Kidney tubule cell (primary cell): ENCODE measurements around the gene XRCC3.
A peak's percentile ranks its signal among the peaks of the same experiment; 100 is the strongest.
"Not testable (repeated sequence)": the region's sequence is repeated elsewhere in the genome, so short reads cannot be mapped to it uniquely, and the experiment has no call there.

Source experiments
- DNase-seq: peaks from one replicate; pipeline ENCODE4 v3.0.0-alpha.2; 2018; ENCODE audit warnings: low spot score

Gene XRCC3

GRCh38 chr14:103693515-103693914 lies 21.7 kb downstream of the XRCC3 start:
- DNase-seq: no peak

- no peak for DNase-seq
Measured at GRCh38 chr14:103692871-103693270, 22.4 kb downstream of the XRCC3 start.

- DNase-seq: no peak
Measured at GRCh38 chr14:103692159-103692558, 23.1 kb downstream of the XRCC3 start.

GRCh38 chr14:103691655-103692054 lies 23.6 kb downstream of the XRCC3 start:
- DNase-seq: not testable (repeated sequence)

GRCh38 chr14:103690332-103690731 lies 24.9 kb downstream of the XRCC3 start:
- DNase-seq: no peak

- no peak for DNase-seq
Measured at GRCh38 chr14:103688906-103689902, 26.0 kb downstream of the XRCC3 start.

- DNase-seq: no peak
Measured at GRCh38 chr14:103688441-103688840, 26.8 kb downstream of the XRCC3 start.

GRCh38 chr14:103687712-103688111 lies 27.5 kb downstream of the XRCC3 start:
- DNase-seq: no peak

GRCh38 chr14:103686831-103687485 lies 28.3 kb downstream of the XRCC3 start:
- no peak for DNase-seq

GRCh38 chr14:103685276-103686211 lies 29.7 kb downstream of the XRCC3 start:
- DNase-seq: no peak

- no peak for DNase-seq
Measured at GRCh38 chr14:103684871-103685270, 30.4 kb downstream of the XRCC3 start.

- no peak for DNase-seq
Measured at GRCh38 chr14:103684471-103684870, 30.8 kb downstream of the XRCC3 start.

- no peak for DNase-seq
Measured at GRCh38 chr14:103683139-103683538, 32.1 kb downstream of the XRCC3 start.

GRCh38 chr14:103680491-103681231 lies 34.6 kb downstream of the XRCC3 start:
- no peak for DNase-seq

GRCh38 chr14:103679351-103679750 lies 35.9 kb downstream of the XRCC3 start:
- DNase-seq: peak; percentile 12

- no peak for DNase-seq
Measured at GRCh38 chr14:103676881-103677675, 38.2 kb downstream of the XRCC3 start.

GRCh38 chr14:103675957-103676356 lies 39.3 kb downstream of the XRCC3 start:
- no peak for DNase-seq

- DNase-seq: no peak
Measured at GRCh38 chr14:103671911-103672310, 43.3 kb downstream of the XRCC3 start.

- DNase-seq: no peak
Measured at GRCh38 chr14:103669370-103669769, 45.9 kb downstream of the XRCC3 start.

GRCh38 chr14:103668117-103668516 lies 47.1 kb downstream of the XRCC3 start:
- DNase-seq: no peak
